GM11168 (cell line): ENCODE measurements around the gene NECTIN3.

Experiments
- in situ Hi-C: fragments of 300-500 bp; cut with MboI; formaldehyde crosslinking; loops from one replicate; pipeline ENCODE4 v1.12.0; 2022; ENCODE audit warnings: low sequenced_read_pairs; ENCODE audit not compliant: unreplicated experiment

The NECTIN3 gene

GRCh38 chr3:111193472-111193871 lies 121.9 kb downstream of the NECTIN3 start:
- in situ Hi-C loops, result no loop called here

- in situ Hi-C loops, result no loop called here
Observed at GRCh38 chr3:111194048-111194447, 122.4 kb downstream of the NECTIN3 start.

- in situ Hi-C loops, result no loop called here
Observed at GRCh38 chr3:111197485-111197884, 125.9 kb downstream of the NECTIN3 start.

DNA sequence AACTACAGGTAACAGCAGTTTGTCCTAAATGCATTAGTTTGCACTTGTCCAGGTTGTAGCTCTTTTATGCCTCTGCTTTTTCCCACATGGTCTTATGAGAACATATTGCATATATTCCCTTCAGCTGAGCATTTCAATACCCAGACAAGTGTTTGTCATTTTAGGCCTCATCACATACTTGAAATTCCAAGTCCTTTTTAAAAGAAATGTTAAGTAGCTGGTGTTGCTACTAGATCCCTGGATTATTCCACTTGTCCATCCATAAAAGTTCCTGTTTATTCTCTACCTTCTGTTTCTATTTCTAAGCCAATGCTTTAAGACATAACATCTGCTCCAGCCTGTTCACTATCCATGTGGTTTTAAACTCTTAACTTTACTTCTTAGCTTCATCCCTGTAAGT lies 128.4 kb downstream of the NECTIN3 start:
- in situ Hi-C loops, result no loop called here

GRCh38 chr3:111210003-111210711 lies 138.5 kb downstream of the NECTIN3 start:
- in situ Hi-C loops, result no loop called here

DNA sequence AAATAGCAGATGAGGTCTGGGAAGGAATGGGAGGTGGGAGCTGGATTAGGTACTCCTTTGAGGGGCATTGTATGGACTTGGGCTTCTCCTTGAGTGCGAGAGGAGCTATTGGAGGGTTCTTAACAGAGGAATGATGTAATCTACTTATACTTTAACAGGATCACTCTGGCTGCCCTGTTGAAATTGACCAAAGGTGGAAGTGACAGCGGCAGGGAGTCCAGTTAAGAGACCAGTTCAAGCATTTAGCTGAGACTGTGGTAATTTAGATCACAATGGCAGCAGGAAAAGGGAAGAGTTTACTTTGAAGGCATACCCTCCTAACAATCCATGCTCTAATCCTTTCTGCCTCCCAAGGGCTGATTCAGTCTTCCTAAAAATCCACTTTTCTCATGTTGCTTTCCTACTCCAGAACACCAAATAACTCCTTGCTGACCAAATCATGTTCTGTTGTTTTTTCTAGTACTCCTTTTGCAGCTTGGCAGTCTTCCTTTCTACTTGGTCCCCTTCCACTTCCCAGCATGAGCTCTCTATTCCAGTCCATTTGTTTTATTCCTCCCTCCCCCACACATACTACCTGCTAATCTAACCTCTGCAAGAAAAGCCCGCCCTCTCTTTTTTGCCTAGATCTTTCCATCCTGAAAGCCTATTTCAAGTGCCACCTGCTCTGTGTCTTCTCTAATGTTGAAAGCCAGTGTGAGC lies 139.4 kb downstream of the NECTIN3 start:
- in situ Hi-C loops, result no loop called here

DNA sequence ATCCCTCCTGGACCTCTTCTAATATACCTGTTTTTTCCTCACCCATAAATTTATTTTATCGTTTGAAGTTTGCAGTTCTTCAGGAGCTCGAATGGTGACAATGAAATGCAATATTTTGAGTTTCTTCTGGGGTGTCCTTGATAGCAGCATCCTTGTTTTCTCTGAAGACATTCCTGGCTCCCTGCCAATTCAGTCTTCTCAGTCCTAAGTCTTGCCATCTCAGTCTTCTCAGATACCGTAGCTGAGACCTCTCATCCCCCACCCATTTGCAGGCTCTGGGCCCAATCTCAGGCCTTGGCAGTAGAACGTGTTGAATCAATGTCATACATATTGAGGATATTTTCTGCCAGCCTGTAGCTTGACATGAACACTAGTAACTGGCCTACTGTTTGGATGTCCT lies 140.9 kb downstream of the NECTIN3 start:
- in situ Hi-C loops, result no loop called here

DNA sequence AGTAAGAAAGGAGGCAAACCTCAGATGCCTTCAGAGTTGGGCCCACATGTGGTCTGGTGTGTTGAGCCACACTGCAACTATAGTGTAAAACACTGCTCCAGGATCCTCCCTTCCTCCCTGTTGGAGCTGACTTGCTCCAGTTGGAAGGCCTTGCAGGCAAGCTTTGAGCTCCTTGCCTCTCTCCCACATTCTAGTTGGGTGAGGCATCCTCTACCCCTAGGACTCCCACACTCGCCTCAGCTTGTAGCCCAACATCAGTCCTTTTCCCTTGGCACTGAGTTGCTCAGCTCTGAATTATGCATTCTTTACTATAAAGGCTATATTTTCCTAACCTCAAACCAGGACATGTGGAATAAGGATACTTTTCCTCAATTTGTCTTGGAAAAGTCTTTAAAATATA lies 143.9 kb downstream of the NECTIN3 start:
- in situ Hi-C loops, result no loop called here

DNA sequence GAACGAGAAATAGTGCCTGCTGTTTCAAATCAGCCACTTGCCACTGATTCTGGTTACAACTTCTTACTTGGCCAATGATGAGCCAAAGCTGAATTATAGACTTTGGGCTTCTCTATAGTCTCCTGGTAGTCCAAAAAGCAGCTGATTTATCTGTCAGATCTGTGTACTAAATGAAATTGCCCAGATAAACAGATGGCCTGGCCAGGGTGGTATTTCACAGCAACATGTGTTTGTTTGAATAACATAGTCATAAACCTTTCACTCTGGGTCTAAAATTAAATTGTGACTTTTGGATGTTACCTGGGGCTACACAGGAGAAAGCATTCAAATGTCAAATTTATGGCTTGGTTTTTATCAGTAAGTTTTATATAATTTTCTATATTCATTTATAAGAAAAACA lies 147.0 kb downstream of the NECTIN3 start:
- in situ Hi-C loops, result no loop called here

- in situ Hi-C loops, result no loop called here
Observed at GRCh38 chr3:111227216-111227615, 155.6 kb downstream of the NECTIN3 start.

GRCh38 chr3:111229301-111229700 lies 157.7 kb downstream of the NECTIN3 start:
- in situ Hi-C loops, result no loop called here

DNA sequence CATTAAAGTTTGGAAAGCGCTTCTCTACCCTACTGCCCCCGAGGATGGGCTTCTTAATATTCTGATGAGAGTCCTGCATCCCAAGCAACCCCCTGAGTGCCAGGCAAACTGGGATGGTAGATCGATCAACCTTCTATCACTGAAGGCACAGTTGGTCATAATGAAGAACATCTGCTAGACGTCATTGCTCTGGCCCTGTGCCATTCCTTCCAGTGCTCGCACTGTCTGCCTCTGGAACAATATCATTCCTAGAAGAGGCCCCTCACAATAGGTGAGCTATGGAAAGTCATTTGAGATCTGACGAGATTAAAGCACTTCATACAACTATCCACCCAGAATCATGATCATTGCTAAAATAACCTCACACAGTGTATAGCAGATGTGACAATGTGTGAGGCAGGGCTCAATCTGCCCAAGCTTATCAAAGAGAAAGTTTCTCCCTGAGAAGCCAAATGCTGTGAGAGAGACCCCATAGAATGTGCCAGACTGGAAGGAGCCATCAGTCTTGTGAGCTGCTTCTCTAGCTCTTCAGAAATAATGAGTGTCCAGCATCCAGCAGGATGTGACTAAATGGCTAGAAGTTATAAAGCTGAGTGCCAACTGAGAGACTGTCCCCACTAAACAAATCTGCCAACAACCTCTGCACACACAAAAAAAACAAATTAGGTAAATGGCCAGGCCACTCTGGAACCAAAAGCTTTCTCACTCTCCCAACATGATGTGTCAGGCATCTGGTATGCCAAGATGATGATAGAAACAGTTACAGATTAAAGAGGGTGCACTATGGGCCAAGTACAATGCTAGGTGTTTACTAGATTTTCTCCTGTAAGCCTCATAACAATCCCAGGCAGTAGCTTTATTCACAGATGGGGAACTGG lies 165.5 kb downstream of the NECTIN3 start:
- in situ Hi-C loops, result no loop called here

DNA sequence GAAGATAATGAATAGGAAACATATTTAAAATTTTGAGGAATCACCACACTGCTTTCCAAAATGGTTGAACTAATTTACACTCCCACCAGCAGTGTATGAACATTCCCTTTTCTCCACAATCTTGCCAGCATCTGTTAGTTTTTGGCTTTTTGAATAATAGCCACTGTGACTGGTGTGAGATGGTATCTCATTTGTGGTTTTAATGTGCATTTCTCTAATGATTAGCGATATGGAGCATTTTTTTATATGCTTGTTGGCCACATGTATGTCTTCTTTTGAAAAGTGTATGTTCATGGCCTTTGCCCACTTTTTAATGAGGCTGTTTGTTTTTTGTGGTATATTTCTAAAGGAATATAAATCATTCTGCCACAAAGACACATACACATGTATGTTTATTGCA lies 166.3 kb downstream of the NECTIN3 start:
- in situ Hi-C loops, result no loop called here

- in situ Hi-C loops, result no loop called here
Observed at GRCh38 chr3:111238885-111239284, 167.3 kb downstream of the NECTIN3 start.

- in situ Hi-C loops, result no loop called here
Observed at GRCh38 chr3:111241960-111242359, 170.3 kb downstream of the NECTIN3 start.
